NCI-H2196 (cell line): ENCODE results near the gene PCARE.

Source experiments
- DNase-seq: peaks from one replicate; lab custom pipeline; 2025; ENCODE audit not compliant: unreplicated experiment; lab: John Stamatoyannopoulos, UW

PCARE gene

GRCh38 chr2:29063646-29064345, 10.5 kb downstream of the PCARE start:
- no peak for DNase-seq

- DNase-seq: no peak
Measured at GRCh38 chr2:29063056-29063455, 11.3 kb downstream of the PCARE start.

- no peak for DNase-seq
Measured at GRCh38 chr2:29062371-29062770, 12.0 kb downstream of the PCARE start.

GRCh38 chr2:29061616-29062015, 12.7 kb downstream of the PCARE start:
- no peak for DNase-seq

- DNase-seq: no peak
Measured at GRCh38 chr2:29061176-29061575, 13.1 kb downstream of the PCARE start.

- no peak for DNase-seq
Measured at GRCh38 chr2:29060441-29060840, 13.9 kb downstream of the PCARE start.

- no peak for DNase-seq
Measured at GRCh38 chr2:29059624-29060023, 14.7 kb downstream of the PCARE start.

GRCh38 chr2:29057006-29057405, 17.3 kb downstream of the PCARE start:
- DNase-seq: no peak

- DNase-seq: no peak
Measured at GRCh38 chr2:29056452-29056851, 17.9 kb downstream of the PCARE start.

GRCh38 chr2:29055601-29056000, 18.7 kb downstream of the PCARE start:
- no peak for DNase-seq

- no peak for DNase-seq
Measured at GRCh38 chr2:29054430-29054829, 19.9 kb downstream of the PCARE start.

- no peak for DNase-seq
Measured at GRCh38 chr2:29053670-29054400, 20.5 kb downstream of the PCARE start.

- DNase-seq: no peak
Measured at GRCh38 chr2:29053223-29053622, 21.1 kb downstream of the PCARE start.

GRCh38 chr2:29052807-29053206, 21.5 kb downstream of the PCARE start:
- DNase-seq: no peak

GRCh38 chr2:29051730-29052129, 22.6 kb downstream of the PCARE start:
- no peak for DNase-seq

GRCh38 chr2:29050591-29050990, 23.7 kb downstream of the PCARE start:
- no peak for DNase-seq

- DNase-seq: no peak
Measured at GRCh38 chr2:29047083-29047845, 27.1 kb downstream of the PCARE start.

GRCh38 chr2:29046321-29046720, 28.0 kb downstream of the PCARE start:
- DNase-seq: no peak

- DNase-seq: no peak
Measured at GRCh38 chr2:29044459-29044858, 29.9 kb downstream of the PCARE start.

- no peak for DNase-seq
Measured at GRCh38 chr2:29042561-29043075, 31.7 kb downstream of the PCARE start.

GRCh38 chr2:29041161-29041660, 33.1 kb downstream of the PCARE start:
- DNase-seq: no peak
